ENCODE measurements around the gene RSKR. TPM values are rescaled to one million over a fixed set of nuclear protein-coding genes. Genes with fewer than 3 reads are reported as not detected.
"Not testable (repeated sequence)": the region's sequence is repeated elsewhere in the genome, so short reads cannot be mapped to it uniquely, and the experiment has no call there.

RSKR gene
- total RNA-seq, 1 experiment from 2014 or later: 3.4 TPM

DNA sequence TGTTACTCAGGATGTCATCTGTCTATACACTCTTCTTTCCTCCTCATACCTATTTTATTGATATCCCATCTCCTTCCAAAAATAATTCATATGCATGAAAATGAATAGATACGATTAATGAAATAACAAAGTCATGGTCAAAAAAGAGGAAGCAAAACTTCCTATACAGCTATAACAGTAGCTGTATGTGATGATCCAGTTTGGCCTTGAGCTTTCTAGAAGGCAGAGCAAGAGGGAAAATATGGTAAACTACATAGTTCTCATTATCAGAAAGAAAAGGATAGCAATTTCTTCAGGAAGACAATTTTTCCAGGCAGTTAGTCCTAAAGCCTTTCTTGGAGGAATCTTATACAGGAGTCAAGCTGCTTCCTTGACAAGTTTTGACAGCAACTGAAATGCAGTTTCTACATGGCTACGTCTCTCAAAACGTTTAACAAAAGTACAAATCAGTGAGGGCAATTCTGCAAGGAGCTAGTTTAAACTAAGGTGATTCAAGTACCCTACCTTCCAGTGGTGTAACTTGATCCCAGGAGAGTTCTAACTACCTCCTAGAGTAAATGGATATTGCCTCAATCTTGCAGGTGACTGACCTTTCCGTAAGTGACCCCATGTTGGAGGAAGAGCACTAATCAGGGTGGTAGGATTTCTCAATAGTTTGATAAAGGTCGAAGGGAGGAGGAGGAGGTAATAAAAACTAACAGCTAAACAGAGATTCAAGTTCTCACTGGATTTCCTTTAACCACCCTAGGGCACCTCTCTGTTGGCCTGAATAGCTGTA, 16.2 kb downstream of the RSKR start:
- in situ Hi-C loops (cut with HindIII; ENCODE audit: low pct_unique_long_range_greater_than_20kb, low sequenced_read_pairs): no loop called here
- no peak for DNase-seq (ENCODE audit: low read depth, low spot score)

DNA sequence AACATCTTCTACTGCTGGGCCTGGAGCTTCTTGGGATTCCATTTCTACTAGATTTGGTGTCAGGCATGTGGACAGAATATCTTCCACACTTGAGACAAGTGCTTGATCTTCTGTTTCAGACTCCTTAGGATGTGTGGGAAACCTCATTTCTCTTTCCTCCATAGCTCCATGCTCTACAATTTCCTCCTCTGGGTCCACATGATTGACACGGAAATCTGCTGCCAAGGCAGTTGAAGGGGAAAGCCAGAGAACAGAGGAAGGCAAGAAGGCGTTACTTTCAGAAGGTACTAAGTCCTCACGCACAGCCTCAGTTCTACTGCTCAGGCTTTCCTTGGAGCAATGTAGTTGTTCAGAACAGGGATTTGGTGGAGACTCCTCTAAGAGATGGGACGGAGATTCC, 21.7 kb downstream of the RSKR start:
- in situ Hi-C loops (cut with HindIII; ENCODE audit: low pct_unique_long_range_greater_than_20kb, low sequenced_read_pairs): no loop called here
- no peak for DNase-seq (ENCODE audit: low read depth, low spot score)

DNA sequence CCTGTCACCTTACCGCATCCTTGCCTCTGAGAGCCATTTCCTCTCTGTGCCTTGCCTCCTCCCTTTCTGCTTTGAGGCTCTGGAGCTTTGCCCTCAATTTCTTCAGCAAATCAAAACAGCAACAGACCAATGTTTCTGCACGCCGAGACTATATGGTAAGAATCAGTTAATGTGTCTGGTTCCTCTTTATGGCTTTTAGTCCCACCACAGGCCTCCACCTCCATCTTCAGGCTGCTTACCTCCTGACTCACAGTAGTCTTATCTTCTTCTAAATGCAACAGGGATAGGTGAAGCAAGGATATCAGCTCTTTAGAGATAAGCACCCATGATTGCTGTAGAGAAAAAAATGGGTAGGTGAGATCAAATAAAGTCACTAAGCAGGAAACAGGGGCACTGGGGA, 28.1 kb downstream of the RSKR start:
- in situ Hi-C loops (cut with HindIII; ENCODE audit: low pct_unique_long_range_greater_than_20kb, low sequenced_read_pairs): no loop called here
- DNase-seq (ENCODE audit: low read depth, low spot score): no peak

DNA sequence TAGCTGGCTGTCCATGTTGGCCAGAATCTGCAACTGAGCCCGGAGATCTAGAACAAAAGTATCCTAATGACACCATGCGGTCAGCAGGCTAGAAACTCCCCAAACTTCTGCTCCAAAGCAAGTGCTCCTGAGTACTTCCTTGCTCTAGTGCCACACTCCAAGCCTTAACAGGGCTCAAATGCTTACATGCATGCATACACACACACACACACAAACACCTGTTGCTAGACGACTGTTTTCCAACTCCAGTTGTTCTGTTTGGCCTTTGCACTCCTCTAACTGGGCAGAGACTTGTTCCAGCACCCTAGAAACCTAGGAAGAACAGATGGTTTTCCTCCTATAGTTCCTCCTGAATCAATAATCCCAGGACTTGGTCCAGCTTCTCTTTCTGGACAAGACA, 29.6 kb downstream of the RSKR start:
- DNase-seq (ENCODE audit: low read depth, low spot score): no peak
- in situ Hi-C loops (cut with HindIII; ENCODE audit: low pct_unique_long_range_greater_than_20kb, low sequenced_read_pairs): no loop called here

DNA sequence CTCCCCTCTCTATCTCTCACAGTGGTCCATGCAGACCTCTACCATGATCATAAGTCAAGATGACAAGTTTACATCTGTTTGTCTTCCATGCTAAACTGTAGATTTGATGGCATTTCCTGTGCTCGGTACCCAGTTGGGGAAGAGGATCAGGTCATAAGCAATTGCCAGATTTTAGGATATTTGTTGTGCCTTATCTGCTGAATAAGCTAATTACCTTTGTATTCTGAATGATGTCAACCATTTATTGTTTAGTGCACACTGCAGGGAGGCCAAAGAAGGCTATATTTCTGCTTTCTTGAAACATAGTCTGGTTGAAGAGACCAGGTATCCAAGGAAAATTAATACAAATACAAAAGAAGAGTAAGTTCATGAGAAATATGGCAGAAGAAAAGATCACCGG, 31.5 kb downstream of the RSKR start:
- no peak for DNase-seq (ENCODE audit: low read depth, low spot score)
- in situ Hi-C loops (cut with HindIII; ENCODE audit: low pct_unique_long_range_greater_than_20kb, low sequenced_read_pairs): no loop called here

DNA sequence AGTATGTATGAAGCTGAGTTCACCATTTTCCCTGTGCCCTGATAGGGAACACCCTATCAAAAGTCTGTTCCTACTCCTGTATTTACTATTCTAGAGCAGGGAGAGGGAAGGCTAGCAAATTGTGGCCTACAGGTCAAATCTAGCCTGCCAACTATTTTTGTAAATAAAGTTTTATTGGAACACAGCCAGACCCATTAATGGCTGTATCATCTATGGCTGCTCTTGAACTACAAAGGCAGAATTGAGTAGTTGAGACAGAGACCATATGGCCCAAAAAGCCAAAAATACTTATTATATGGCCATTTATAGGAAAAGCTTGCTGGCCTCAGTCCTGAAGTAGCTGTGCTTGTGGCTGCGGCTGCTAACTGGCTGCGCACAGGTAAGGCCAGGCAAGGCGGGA, 33.0 kb downstream of the RSKR start:
- in situ Hi-C loops (cut with HindIII; ENCODE audit: low pct_unique_long_range_greater_than_20kb, low sequenced_read_pairs): no loop called here

DNA sequence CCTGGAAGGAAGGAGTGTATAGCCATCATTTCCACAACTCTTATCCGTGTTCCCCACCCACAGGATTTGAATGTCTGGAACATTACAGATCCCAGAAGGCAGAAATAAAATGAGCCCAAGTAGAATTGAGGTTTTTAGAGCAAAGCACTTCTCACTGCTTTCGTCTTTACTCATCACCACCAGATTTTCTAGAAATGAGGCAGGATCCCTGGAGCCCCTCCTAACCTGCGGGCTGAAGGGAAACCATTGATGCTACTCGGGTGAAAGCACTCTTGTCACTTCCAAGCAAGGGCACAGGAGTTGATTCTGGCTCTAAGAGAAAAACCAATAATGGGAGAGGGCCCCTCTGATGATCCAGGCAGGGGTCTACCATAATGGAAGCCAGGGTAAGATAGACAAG, 34.5 kb downstream of the RSKR start:
- DNase-seq (ENCODE audit: low read depth, low spot score): no peak
- in situ Hi-C loops (cut with HindIII; ENCODE audit: low pct_unique_long_range_greater_than_20kb, low sequenced_read_pairs): no loop called here

More for the DNA sequence above, 33.0 kb downstream of the RSKR start:
- no peak for DNase-seq (ENCODE audit: low read depth, low spot score)

DNA sequence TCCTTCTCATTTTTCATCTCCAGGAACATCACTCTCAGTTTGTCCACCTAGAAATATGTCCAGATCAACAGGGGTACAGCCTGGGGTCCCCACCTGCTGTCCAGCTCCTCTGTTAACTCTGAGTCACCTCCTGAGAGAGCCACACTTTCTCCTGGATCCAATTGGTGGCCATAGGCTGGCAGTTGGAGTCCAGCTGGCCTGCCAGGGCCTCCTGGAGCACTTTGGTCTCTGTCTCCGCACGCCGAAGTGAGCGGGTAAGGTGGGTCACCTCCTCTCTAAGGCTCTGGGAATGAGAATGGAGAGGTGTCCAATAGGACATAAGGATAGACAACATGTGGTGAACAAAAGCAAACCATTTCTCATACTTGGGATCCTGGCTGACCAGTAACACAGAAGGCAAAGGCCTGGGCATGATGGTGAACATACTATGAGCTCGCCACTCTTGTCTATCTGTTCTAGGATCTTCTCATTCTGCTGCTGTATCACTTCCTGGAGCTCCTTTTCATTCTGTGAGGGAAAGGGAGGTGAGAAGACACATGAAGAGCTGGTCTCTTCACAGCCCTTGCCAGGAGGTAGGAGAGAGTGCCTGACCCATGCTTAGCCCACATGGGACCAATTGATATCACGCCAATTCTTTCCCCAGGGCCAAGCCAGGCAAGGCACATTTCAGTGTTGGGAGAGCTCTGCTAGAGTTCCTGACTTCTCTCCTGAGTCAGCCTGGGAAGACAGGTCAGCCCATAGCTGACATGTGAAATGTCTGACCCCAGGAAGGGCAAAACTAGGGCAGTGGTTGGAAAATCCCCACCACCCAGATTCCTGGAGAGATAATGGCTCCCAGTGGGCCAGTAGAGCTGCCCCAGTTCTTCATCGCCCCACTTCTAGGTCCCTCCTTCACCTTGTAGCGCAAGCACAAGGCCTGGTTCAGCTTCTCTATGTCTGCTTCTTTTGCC, 35.5 kb downstream of the RSKR start:
- no peak for DNase-seq (ENCODE audit: low read depth, low spot score)
- in situ Hi-C loops (cut with HindIII; ENCODE audit: low pct_unique_long_range_greater_than_20kb, low sequenced_read_pairs): no loop called here

DNA sequence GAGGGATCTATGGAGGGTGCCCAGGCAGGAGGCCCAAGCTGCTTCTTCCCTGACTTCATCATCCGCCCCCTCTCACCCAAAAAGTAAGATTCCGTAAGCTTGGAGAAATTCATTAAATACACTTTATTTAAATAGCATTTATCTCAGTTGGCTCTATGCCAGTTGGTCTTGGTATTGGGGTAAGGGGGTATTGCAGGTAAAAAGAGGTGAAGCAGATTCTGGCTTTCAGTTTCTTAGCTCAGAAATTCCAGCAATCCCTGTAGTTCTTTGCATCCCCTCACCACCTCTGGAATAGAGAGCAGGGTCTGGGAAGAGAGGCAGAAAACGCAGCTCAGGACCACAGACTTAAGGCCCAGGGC, 36.5 kb downstream of the RSKR start:
- DNase-seq (ENCODE audit: low read depth, low spot score): no peak
- in situ Hi-C loops (cut with HindIII; ENCODE audit: low pct_unique_long_range_greater_than_20kb, low sequenced_read_pairs): no loop called here

DNA sequence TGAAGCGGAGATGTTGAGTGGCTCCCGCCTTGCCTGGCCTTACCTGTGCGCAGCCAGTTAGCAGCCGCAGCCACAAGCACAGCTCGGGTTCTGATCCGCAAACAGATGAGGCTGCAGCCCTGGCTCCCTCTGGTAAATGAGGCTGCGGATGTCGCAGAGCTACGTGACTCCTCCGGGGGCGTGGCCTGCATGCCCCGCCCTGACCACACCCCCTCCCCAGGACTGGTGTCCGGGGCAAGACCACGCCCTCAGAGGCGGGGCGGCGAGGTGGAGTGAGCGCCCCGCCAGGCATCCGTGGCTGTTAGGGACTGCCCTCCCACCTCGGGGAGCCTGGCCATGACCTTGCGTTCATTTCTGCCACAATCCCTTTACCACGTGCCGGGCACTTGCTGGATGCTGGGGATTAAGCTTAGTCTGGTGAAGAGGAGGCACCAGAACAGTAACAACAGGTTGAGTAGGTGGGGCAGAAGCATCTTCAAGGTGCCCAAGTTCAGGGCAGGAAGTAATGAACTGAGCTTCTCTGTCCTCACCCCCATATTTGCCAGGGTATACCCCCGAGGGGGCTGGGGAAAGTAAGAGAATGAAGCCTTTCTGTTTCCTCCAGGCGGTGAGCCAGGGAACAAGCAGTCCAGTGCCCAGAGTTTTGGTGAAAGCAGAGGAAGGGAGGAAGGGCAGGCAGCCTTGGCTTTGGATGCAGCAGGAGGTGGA, 37.1 kb downstream of the RSKR start, which contains the start of gene ALDOC:
TSS of gene ALDOC (minus strand) at position 138 of the 708 bp plus-strand sequence. CDS start 1,363 bp downstream, outside the sequence.
- peak; percentile 75 for DNase-seq (ENCODE audit: low read depth, low spot score)
- in situ Hi-C loops (cut with HindIII; ENCODE audit: low pct_unique_long_range_greater_than_20kb, low sequenced_read_pairs): no loop called here

DNA sequence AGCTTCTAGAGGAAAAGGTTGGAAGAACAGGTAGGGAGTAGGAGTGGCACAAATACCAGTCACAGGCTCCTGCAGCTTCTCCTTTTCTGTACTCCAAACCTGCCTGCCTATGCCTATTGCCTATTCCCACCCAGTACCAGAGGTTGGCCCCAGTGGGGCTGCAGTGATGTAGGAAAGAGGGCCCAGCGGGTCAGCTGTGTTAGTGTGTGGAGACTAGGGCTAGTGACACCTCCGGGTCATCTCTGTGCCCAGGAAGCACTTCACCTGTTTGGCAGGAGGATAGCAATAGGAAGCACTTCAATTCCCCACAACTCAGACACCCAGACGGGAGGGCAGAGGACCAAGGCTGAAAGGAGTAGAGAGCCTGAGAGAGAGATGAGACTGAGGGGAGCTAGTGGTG, 38.0 kb downstream of the RSKR start:
- in situ Hi-C loops (cut with HindIII; ENCODE audit: low pct_unique_long_range_greater_than_20kb, low sequenced_read_pairs); DNase-seq (ENCODE audit: low read depth, low spot score): not testable (repeated sequence)

DNA sequence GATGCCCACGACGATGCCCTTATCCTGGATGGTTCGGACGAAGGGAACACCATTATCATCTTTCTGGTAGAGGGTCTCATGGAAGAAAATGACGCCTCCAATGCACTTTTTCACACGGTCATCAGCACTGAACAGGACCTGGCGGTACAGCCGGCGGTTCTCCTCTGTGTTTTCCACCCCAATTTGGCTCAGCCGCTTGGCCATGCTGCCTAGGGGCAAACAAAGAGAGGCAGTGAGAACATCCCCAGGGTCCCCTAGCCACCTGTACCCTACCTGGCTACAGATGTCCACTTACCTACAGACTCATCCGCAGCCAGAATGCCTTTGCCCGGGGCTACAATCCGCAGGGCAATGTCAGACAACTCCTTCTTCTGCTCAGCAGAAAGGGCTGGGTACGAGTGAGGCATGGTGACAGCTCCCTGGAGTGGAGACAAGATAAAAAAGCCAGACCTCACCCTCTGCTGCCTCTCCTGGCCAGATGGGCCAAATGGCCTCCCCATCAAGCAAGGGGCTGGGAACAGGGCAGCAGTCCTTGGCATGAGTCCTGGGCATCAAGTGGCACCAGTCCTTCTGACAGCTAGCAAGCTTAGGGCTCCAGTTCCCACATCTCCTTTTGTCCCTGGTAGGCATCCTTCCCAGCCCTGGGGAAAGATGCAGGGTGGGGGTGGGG, 38.7 kb downstream of the RSKR start:
- DNase-seq (ENCODE audit: low read depth, low spot score): no peak
- in situ Hi-C loops (cut with HindIII; ENCODE audit: low pct_unique_long_range_greater_than_20kb, low sequenced_read_pairs): no loop called here

DNA sequence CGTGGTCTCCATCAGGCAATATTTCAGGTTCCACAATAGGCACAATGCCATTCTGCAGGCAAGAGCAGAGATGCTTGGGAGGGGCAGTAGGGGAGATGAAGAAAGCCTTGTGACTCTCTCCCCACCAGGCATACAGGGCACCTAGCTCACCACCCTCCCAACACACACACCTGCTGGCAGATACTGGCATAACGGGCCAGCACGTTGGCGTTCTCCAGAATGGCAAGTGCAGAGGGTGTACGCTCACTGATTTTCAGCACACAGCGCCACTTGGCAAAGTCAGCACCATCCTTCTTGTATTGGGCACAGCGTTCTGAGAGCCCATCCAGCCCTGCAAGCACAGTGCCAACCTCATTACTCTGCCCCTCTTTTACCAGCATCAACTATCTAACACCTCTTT, 39.5 kb downstream of the RSKR start:
- in situ Hi-C loops (cut with HindIII; ENCODE audit: low pct_unique_long_range_greater_than_20kb, low sequenced_read_pairs): no loop called here
- no peak for DNase-seq (ENCODE audit: low read depth, low spot score)

DNA sequence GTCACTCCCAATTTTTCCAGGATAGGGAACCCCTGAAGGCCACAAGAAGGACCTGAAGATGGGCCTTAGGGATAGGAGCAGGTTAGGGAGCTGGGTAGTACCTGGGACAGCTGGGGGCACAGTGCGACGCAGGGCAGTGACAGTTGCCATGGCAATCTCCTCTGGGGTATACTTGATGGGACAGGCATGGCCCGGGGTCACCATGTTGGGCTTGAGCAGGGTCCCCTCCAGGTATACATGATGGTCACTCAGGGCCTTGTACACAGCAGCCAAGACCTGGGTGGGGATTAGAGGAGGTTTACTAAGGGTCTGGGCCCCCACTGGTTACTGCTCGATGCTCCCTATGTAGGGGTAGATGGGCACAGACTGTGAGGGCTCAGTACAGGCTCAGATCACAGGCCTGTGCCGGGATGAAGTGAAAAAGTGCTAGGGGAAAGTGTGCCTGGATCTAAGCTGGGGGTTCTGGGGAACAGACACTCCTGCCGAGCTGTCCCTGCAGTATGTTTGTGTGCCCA, 40.0 kb downstream of the RSKR start:
- DNase-seq (ENCODE audit: low read depth, low spot score): no peak
- in situ Hi-C loops (cut with HindIII; ENCODE audit: low pct_unique_long_range_greater_than_20kb, low sequenced_read_pairs): no loop called here

DNA sequence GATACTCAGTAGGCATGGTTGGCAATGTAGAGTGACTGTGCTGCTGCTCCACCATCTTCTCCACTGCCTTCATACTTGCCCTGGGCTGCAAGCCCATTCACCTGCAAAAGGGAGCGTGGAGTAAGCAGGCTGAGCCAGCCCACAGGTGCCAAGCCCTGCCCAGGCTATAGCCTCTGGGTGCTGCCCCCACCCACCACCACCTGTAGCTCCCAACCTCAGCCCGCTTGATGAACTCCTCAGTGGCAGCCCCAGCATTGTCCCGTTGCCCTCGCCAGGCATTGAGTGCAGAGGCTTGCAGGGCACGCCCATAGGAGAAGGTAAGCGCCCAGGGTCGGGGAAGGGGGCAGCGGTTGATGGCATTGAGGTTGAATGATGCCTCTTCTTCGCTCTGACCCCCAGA, 40.5 kb downstream of the RSKR start:
- in situ Hi-C loops (cut with HindIII; ENCODE audit: low pct_unique_long_range_greater_than_20kb, low sequenced_read_pairs): no loop called here

DNA sequence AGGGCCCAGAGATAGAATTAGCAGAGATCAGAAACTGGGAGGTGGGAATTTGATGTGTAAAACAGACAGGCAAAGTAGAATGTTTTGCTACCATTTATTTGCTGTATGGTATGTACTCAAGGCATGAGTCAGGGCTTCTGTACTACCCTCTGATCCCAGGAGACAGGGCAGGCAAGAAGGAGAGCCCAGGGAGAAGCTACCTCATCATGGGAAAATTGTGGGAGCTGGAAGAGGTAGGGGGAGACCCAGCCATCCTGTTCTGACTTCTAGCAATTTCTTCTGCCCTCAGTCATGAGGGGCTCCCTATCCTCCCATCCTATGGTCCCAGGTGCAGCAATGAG, 41.0 kb downstream of the RSKR start:
- in situ Hi-C loops (cut with HindIII; ENCODE audit: low pct_unique_long_range_greater_than_20kb, low sequenced_read_pairs): no loop called here
- no peak for DNase-seq (ENCODE audit: low read depth, low spot score)

More for the DNA sequence above, 40.5 kb downstream of the RSKR start:
- no peak for DNase-seq (ENCODE audit: low read depth, low spot score)

DNA sequence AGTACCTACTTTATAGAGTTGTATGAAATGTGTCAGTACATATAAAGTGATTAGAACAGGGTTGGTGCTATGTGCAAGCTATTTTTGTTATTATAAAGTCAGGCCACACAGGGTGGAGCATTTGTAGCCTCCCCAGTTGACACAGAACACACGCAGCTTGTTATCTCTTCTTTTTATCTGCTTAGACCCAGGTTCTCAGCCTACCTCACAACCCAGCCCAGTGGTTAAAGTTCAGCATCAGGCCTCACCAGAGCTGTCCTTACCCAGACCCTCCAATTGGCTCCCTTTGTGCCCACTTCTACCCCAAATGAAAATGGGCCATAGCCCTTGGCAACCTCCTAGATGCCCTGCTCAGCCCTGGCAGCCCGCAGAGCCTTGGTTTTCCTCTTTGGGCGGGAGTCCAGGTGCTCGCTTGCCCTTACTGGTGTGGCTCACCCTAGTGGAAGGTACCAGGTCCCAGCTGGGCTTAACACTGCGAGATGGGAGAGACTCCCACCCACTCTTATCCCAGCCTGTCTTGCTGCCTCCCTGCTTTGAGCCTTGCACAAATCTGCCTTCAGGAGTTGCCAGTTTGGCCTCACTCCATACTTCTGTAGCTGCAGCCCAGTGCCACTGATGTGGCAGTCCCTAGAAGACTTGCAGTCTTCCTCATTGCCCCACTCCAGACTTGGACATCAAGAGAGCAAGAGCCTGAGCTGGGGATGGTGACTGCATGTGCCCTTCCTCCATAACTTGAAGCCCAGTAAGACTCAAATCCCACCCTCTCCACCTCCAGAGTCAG, 41.5 kb downstream of the RSKR start:
- DNase-seq (ENCODE audit: low read depth, low spot score): no peak
- in situ Hi-C loops (cut with HindIII; ENCODE audit: low pct_unique_long_range_greater_than_20kb, low sequenced_read_pairs): no loop called here
